Cardiac muscle cell (in vitro differentiated cells and primary cell): ENCODE results near the gene OTUD1. TPM values are rescaled to one million over a fixed set of nuclear protein-coding genes. Genes with fewer than 3 reads are reported as not detected.

Experiments
- DNase-seq, 2 donors: peaks; one replicate each; pipeline versions ENCODE4 v3.0.0 to v3.0.0-alpha.2; 2010 to 2017; ENCODE audit warnings: low read depth in 1 of 2, low spot score in 1 of 2
- H3K27ac ChIP-seq: fragments of 200-600 bp; sonication (generic); 2 replicates; pipeline ENCODE4 v1.5.1; 2016
- H3K27me3 ChIP-seq: fragments of 200-600 bp; sonication (generic); 2 replicates; pipeline ENCODE4 v1.6.0; 2016; ENCODE audit warnings: control low read depth
- H3K36me3 ChIP-seq: fragments of 200-600 bp; sonication (generic); 2 replicates; pipeline ENCODE4 v1.5.1; 2016; ENCODE audit warnings: control low read depth
- H3K4me1 ChIP-seq: fragments of 200-600 bp; sonication (generic); 2 replicates; pipeline ENCODE4 v1.8.1; 2017; ENCODE audit warnings: low read depth, mild to moderate bottlenecking, mixed run types
- H3K4me3 ChIP-seq: fragments of 200-600 bp; sonication (generic); 2 replicates; pipeline ENCODE4 v1.5.1; 2016; ENCODE audit warnings: mild to moderate bottlenecking
- H3K9me3 ChIP-seq: fragments of 200-600 bp; sonication (generic); 2 replicates; pipeline ENCODE4 v1.5.1; 2017; ENCODE audit warnings: low read depth, mild to moderate bottlenecking, control low read depth
- CTCF ChIP-seq: IDR thresholded peaks from 2 replicates; pipeline ENCODE4 v1.5.1; 2012; ENCODE audit warnings: low read depth, mild to moderate bottlenecking, low read length
- polyA plus RNA-seq: library from polyadenylated mRNA; unstranded; fragments of >200 nt; fragmentation: Nextera tagmentation; extraction: Ambion mirVana; gene quantifications from 2 replicates; pipeline ENCODE4 v1.2.1, GENCODE V29; 2016
- total RNA-seq: library from RNA; depleted of rRNA; stranded (reverse); fragments of >200 nt; gene quantifications from 2 replicates; pipeline ENCODE4 v1.2.3, GENCODE V29; 2016

The OTUD1 gene
- total and polyA plus RNA-seq, 2 experiments from 2014 or later = 12.6 to 15.3 TPM

- Histone ChIP-seq H3K9me3 (no peaks in the 10 kb centered on the region), H3K4me3 (no peak overlapping the region), H3K36me3 (no peaks in the 10 kb centered on the region), H3K27me3 (no peaks in the 10 kb centered on the region), H3K4me1 (peaks cover 16% of the 10 kb centered on the region), H3K27ac (no peak overlapping the region)
- no peak for TF ChIP-seq CTCF
- DNase-seq = no peak
Measured at GRCh38 chr10:23396695-23397094, 42.2 kb upstream of the OTUD1 start.

- Histone ChIP-seq H3K27me3 (no peaks in the 10 kb centered on the region), H3K9me3 (no peaks in the 10 kb centered on the region), H3K27ac (peak overlapping the region; percentile 88), H3K4me1 (peaks cover 21% of the 10 kb centered on the region), H3K36me3 (no peaks in the 10 kb centered on the region), H3K4me3 (no peak overlapping the region)
- DNase-seq = peak; percentile 77 to 91
- no peak for TF ChIP-seq CTCF
Measured at GRCh38 chr10:23399701-23400144, 39.2 kb upstream of the OTUD1 start.

DNA sequence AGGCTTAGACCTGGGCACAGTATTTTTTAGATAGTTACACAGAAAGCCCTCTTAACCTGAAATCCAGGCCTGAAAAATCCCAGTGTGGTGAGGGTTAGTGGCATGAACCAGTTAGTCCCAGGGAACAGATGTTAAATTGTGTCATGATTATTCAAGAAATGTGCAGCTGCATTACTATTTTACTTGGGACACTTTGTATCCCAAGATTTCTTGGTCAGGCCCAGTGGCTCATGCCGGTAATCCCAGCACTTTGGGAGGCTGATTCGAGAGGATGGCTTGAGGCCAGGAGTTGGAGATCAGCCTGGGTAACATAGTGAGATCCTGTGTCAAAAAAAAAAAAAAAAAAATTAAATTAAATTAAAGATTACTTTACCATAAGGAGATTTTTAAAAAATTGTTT, 36.0 kb upstream of the OTUD1 start:
- Histone ChIP-seq H3K9me3 (no peaks in the 10 kb centered on the region), H3K27ac (no peak overlapping the region), H3K36me3 (no peaks in the 10 kb centered on the region), H3K4me3 (no peak overlapping the region), H3K4me1 (peaks cover 19% of the 10 kb centered on the region), H3K27me3 (no peaks in the 10 kb centered on the region)
- no peak for DNase-seq
- no peak for TF ChIP-seq CTCF

DNA sequence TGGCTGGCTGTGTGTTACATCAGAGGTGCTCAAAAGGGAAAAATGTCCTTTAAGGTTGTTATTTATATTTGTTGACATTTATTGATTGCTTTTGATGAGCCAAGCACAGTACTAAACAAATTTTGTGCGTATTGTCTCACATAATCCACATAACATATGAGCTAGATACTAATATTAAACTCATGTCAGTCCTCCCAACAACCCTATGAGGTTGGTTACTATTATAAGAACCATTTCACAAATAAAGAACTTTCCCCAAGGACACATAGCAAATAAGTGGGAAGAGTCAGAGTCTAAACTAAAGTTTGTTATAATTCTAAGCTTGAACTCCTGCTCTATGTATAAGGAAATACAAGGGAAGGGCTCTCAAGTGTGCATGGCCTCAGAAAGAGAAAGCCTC, 35.6 kb upstream of the OTUD1 start:
- Histone ChIP-seq H3K27ac (no peak overlapping the region), H3K9me3 (no peaks in the 10 kb centered on the region), H3K4me1 (peaks cover 18% of the 10 kb centered on the region), H3K4me3 (no peak overlapping the region), H3K27me3 (no peaks in the 10 kb centered on the region), H3K36me3 (no peaks in the 10 kb centered on the region)
- no peak for TF ChIP-seq CTCF
- DNase-seq = no peak

DNA sequence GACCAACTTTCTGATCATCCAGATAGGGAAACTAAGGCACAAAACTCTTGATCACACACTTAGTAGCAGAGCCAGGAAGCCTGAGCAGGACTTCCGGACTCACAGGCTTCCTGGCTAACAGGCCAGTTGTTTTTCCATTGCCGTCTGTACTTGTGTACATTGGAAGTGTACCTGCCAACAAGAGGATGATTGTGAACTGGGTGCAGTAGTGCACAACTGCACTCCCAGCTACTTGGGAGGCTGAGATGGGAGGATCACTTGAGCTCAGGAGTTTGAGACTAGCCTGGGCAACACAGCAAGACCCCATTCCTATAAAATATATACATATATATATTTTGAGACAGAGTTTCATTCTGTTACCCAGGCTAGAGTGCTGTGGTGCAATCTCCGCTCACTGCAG, 35.2 kb upstream of the OTUD1 start:
- Histone ChIP-seq H3K27me3 (no peaks in the 10 kb centered on the region), H3K9me3 (no peaks in the 10 kb centered on the region), H3K4me3 (no peak overlapping the region), H3K27ac (no peak overlapping the region), H3K4me1 (peaks cover 18% of the 10 kb centered on the region), H3K36me3 (no peaks in the 10 kb centered on the region)
- no peak for TF ChIP-seq CTCF
- DNase-seq = no peak
